ENCODE results near the gene KCNC1.

KCNC1 gene

DNA sequence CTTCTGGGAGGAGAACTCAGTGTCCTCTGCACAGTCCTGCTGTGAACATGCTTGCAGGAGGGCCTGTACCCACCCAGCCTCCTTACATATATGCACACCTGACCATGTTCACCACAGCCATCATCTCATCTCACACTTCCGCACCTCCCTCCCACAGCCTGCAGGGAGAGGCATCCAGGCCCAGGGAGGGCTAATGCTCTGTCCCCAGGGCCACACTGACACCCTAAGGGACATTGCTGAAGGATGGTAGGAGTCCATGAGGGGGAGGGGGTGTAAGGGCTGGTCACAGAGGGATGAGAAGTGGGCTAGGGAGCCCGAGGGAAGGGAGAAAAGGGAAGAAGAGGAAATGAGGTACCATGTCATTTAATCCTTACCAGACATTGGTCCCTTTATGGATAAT lies 4.4 kb upstream of the KCNC1 start:
- Histone ChIP-seq H3K9ac (no peak overlapping the region), H3K9me3 (ENCODE audit: control insufficient read depth, low read length) (no peaks in the 10 kb centered on the region), H3K4me3 (ENCODE audit: low read depth, low read length) (no peak overlapping the region), H3K27me3 (ENCODE audit: control insufficient read depth, insufficient read depth, low read length) (no peaks in the 10 kb centered on the region), H3K4me2 (ENCODE audit: low read length) (no peak overlapping the region), H2AFZ (no peak overlapping the region), H3K27ac (no peak overlapping the region), H3K36me3 (ENCODE audit: control insufficient read depth, insufficient read depth, low read length) (no peaks in the 10 kb centered on the region), H3K4me1 (no peaks in the 10 kb centered on the region), H3K79me2 (no peaks in the 10 kb centered on the region)
- TF ChIP-seq, protein P1, sequence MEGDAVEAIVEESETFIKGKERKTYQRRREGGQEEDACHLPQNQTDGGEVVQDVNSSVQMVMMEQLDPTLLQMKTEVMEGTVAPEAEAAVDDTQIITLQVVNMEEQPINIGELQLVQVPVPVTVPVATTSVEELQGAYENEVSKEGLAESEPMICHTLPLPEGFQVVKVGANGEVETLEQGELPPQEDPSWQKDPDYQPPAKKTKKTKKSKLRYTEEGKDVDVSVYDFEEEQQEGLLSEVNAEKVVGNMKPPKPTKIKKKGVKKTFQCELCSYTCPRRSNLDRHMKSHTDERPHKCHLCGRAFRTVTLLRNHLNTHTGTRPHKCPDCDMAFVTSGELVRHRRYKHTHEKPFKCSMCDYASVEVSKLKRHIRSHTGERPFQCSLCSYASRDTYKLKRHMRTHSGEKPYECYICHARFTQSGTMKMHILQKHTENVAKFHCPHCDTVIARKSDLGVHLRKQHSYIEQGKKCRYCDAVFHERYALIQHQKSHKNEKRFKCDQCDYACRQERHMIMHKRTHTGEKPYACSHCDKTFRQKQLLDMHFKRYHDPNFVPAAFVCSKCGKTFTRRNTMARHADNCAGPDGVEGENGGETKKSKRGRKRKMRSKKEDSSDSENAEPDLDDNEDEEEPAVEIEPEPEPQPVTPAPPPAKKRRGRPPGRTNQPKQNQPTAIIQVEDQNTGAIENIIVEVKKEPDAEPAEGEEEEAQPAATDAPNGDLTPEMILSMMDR (IDR thresholded peaks at IDR 0.05), result no peak

DNA sequence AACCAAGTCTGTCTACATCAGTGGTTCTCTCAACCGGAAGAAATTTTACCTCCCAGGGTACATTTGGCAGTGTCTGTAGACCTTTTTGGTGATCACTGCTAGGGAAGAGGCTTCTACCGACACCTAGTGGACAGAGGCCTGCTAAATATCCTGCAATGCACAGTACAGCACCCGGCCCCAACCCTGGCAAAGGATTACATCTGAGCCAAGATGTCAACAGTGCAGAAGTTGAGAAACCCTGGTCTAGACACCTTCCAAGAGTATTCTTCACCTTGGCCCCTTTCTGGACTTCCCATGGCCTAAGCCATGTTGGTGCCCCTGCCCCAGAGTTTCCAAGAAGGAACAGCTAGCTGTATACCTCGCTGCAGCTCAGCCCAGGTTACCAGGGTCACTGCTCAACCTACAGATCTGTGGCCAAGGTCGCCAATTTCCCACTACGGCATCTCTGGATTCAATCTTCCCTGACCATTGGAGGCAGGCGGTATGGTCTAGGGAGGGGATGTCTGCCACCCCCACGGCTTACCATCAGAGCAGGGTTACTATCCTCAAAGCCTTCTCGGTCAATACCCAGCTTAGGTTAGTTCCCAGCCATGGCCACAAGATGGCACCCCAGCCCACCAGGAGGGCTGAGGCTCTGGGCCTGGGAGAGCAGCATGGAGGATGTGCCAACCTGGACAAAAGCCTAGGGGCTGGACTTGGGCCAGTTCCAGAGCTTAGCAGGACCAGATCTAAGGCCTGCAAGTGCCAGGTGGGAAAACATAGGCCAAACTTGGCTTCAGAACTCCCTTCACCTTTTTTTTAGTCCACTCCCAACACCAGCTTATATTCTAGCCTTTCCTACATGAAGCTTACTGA lies 3.7 kb upstream of the KCNC1 start:
- Histone ChIP-seq H3K4me2 (ENCODE audit: low read length) (no peak overlapping the region), H3K9ac (no peak overlapping the region)
- TF ChIP-seq, protein P1 (IDR thresholded peaks at IDR 0.05), result peak; percentile 81

DNA sequence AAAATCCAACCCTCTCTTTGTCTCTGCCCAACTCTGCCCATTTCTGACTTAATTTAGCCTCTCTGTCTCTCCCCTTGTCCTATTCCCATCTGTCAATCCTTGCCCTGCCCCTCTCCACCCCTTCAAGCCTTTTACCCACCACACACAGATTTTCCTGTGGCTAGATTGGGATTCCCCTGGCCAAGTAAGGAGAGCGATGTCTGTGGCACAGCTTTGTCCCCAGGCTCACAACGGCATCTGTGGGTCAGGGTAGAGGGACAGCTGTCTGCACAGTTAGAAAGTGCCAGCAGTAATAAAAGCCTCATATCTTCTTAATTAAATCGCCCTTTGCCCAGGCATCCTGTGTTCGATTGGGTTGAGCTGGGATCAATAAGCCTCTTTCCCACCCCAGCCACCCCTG lies 1.3 kb upstream of the KCNC1 start:
- Histone ChIP-seq H3K27ac (no peak overlapping the region), H3K27me3 (ENCODE audit: control insufficient read depth, insufficient read depth, low read length) (no peaks in the 10 kb centered on the region), H2AFZ (no peak overlapping the region), H3K9ac (no peak overlapping the region), H3K4me2 (ENCODE audit: low read length) (no peak overlapping the region), H3K36me3 (ENCODE audit: control insufficient read depth, insufficient read depth, low read length) (no peaks in the 10 kb centered on the region), H3K79me2 (no peaks in the 10 kb centered on the region), H3K4me1 (no peaks in the 10 kb centered on the region), H3K9me3 (ENCODE audit: control insufficient read depth, low read length) (no peaks in the 10 kb centered on the region), H3K4me3 (ENCODE audit: low read depth, low read length) (no peak overlapping the region)
- TF ChIP-seq, protein P1 (IDR thresholded peaks at IDR 0.05), result no peak

More for the DNA sequence above, 3.7 kb upstream of the KCNC1 start:
- Histone ChIP-seq H3K27me3 (ENCODE audit: control insufficient read depth, insufficient read depth, low read length) (no peaks in the 10 kb centered on the region), H3K4me1 (no peaks in the 10 kb centered on the region), H3K9me3 (ENCODE audit: control insufficient read depth, low read length) (no peaks in the 10 kb centered on the region), H3K79me2 (no peaks in the 10 kb centered on the region), H3K36me3 (ENCODE audit: control insufficient read depth, insufficient read depth, low read length) (no peaks in the 10 kb centered on the region), H3K27ac (no peak overlapping the region), H2AFZ (peak overlapping the region; percentile 17), H3K4me3 (ENCODE audit: low read depth, low read length) (no peak overlapping the region)

DNA sequence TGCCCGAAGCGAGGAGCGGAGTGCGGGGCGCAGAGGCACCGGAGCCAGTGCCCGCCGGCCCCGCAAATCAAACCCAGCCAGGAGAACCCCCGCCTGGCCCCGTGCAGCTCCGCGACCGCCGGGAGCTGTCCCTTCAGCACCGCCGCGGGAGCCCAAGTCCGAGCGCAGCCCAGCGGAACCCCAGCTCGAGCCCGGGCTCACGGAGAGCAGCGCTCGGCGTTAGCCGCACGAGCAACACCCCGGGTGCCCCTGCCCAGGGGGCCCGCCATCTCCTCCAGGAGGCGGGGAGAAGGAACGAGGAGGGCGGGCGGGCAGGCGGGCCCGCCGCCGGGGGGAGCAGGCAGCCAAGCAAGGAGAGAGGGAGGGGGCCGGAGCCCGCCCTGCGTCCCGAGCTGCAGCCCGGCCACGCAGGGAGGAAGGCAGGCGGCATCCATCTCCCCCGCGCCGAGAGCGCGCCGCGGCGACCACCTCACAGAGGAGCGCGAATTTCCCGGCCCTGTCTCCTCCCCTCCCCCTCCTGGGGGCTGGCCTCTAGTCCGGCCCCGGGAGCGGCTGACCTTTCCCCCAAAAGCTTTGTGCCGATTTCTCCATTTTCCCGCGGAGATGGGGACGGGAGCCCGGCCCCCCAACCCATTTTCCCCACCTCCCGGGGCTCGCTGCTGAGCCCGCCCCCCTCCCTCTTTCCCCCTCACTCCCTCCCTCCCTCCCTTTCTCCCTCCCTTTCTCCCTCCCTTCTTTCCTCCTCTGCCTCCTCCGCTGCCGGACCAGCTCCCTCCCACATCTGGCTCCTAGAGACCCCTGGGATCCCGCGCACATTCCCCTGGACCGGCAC lies 621 bp downstream of the KCNC1 start:
- Histone ChIP-seq H3K27ac (peak overlapping the region; percentile 64), H3K9me3 (ENCODE audit: control insufficient read depth, low read length) (no peaks in the 10 kb centered on the region), H3K4me3 (ENCODE audit: low read depth, low read length) (no peak overlapping the region), H3K4me1 (no peaks in the 10 kb centered on the region), H3K27me3 (ENCODE audit: control insufficient read depth, insufficient read depth, low read length) (no peaks in the 10 kb centered on the region), H3K9ac (no peak overlapping the region), H3K36me3 (ENCODE audit: control insufficient read depth, insufficient read depth, low read length) (no peaks in the 10 kb centered on the region), H3K4me2 (ENCODE audit: low read length) (peak overlapping the region; percentile 38), H3K79me2 (no peaks in the 10 kb centered on the region), H2AFZ (peak overlapping the region; percentile 68)
- TF ChIP-seq, protein P1 (IDR thresholded peaks at IDR 0.05), result no peak
